Measurements from ENCODE around the gene DDX23. TPM values are rescaled to one million over a fixed set of nuclear protein-coding genes. Genes with fewer than 3 reads are reported as not detected.
A peak's percentile ranks its signal among the peaks of the same experiment; 100 is the strongest.
"Not testable (repeated sequence)": the region's sequence is repeated elsewhere in the genome, so short reads cannot be mapped to it uniquely, and the experiment has no call there.

Gene DDX23
- total RNA-seq, 2 donors from 2014 or later, result 131 to 162 TPM

DNA sequence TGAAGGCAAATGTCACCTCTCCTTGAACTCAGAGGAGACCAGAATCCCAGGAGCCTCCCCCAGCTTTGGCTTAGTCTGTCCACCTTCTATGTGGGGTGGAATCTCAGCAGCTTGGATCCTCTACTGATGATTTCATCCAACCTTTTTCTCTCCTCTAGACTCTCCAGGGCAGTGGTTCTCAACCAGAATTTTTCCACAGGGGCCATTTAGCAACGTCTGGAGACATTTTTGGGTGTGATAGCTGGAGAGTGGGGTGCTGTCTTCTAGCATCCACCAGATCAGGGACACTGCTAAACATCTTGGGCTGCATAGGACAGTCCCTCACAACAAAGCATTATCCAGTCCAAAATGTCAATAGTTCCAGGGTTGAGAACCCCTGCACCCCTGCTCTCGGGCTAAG is 4.4 kb upstream of the DDX23 start:
- Mint-ChIP-seq H3K36me3 (peaks cover under 1% of the 10 kb centered on the region), H3K4me1 (ENCODE audit: low read depth in 2 of 2) (peaks cover 9 to 10% of the 10 kb centered on the region in 2 donors), H3K27ac (no peak overlapping the region), H3K27me3 (peaks cover 0 to 2% of the 10 kb centered on the region in 2 donors), H3K9me3 (no peaks in the 10 kb centered on the region), H3K4me3 (no peak overlapping the region)
- ATAC-seq, result no peak
- no peak for DNase-seq (ENCODE audit: low spot score)

GRCh38 chr12:48854932-48855331 is 3.0 kb upstream of the DDX23 start:
- Mint-ChIP-seq H3K36me3 (peaks cover 15% of the 10 kb centered on the region), H3K4me1 (ENCODE audit: low read depth in 2 of 2) (peaks cover 20 to 24% of the 10 kb centered on the region in 2 donors)
- not testable (repeated sequence) for H3K9me3 Mint-ChIP-seq; H3K27ac Mint-ChIP-seq; ATAC-seq; H3K4me3 Mint-ChIP-seq; H3K27me3 Mint-ChIP-seq; DNase-seq (ENCODE audit: low spot score)

- Mint-ChIP-seq H3K36me3 (peaks cover 19% of the 10 kb centered on the region), H3K4me3 (no peak overlapping the region), H3K27me3 (no peaks in the 10 kb centered on the region), H3K4me1 (ENCODE audit: low read depth in 2 of 2) (peaks cover 23 to 28% of the 10 kb centered on the region in 2 donors), H3K27ac (no peak overlapping the region), H3K9me3 (no peaks in the 10 kb centered on the region)
- DNase-seq (ENCODE audit: low spot score) (no peak), ATAC-seq (no peak)
Observed at GRCh38 chr12:48854488-48854887, 2.5 kb upstream of the DDX23 start.

DNA sequence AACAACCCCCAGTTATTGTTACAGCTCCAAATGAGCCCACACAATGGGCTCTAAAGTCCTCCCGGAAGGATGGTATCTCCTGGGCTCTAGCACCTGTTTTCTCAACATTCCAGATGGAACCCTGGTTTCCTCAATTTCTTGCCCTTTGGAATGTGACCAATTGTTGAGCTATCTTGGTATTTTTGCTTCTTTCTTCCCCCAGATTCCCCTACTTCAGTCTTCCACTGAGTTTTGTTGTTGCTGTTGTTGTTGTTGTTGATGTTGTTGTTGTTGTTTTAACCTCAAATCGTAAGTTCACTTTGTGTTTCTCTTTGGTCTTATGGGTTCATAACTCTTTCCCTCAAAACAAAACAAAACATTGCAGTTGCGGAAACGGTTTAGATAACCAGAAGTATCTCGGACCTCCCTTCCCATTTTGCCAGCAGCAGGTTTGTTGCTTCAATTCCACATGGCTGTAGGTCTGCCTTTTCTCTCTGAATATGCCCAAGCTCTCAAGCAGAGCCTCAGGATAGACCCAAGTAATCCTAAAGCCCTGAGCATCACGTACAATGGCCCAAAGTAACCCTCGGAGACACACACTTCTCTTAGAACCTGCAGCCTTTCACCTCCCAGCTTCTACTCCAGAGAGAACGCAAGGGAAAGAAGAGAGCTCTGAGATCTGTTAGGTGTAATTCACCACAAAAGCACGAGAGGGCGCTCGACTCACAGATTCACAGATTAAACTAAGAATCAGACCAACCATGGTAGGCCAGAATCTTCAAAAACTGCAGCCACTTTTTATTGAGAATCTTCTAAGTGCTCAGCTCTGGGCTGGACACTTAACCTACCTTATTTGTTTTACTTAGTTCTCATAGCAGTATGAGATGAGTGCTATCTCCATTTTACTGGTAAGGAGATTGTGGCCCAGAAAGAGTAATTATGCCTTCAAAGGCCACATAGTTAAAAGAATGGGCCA is 1.0 kb upstream of the DDX23 start:
- Mint-ChIP-seq H3K4me1 (ENCODE audit: low read depth in 2 of 2) (peaks cover 27 to 29% of the 10 kb centered on the region in 2 donors), H3K4me3 (peak overlapping the region; percentile 93), H3K27ac (peak overlapping the region; percentile 87 to 96), H3K36me3 (peaks cover 22% of the 10 kb centered on the region), H3K27me3 (no peaks in the 10 kb centered on the region), H3K9me3 (no peaks in the 10 kb centered on the region)
- ATAC-seq, result peak; percentile 13 to 42
- DNase-seq (ENCODE audit: low spot score), result peak; percentile 84

GRCh38 chr12:48842021-48842420 is 9.9 kb downstream of the DDX23 start:
- not testable (repeated sequence) for H3K4me3 Mint-ChIP-seq; DNase-seq (ENCODE audit: low spot score); H3K9me3 Mint-ChIP-seq; H3K27ac Mint-ChIP-seq; H3K27me3 Mint-ChIP-seq; ATAC-seq
- Mint-ChIP-seq H3K4me1 (ENCODE audit: low read depth in 2 of 2) (peaks cover 5 to 12% of the 10 kb centered on the region in 2 donors), H3K36me3 (peaks cover 31% of the 10 kb centered on the region)

DNA sequence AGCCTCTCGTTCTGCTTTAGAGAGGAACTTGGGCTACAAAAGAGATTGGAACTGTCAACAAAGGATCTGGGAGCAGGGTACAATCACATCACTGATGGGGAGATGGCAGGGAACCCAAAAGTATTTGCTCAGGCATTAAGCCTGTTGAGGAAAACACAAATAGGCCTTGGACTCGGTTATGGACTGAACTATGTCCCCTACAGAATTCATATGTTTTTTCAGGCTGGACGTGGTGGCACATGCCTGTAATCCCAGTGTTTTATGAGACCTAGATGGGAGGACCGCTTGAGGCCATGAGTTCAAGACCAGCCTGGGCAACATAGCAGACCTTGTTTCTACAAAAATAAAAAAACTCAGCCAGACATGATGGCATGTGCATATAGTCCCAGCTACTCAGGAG is 13.9 kb downstream of the DDX23 start:
- no peaks in the 10 kb centered on the region for H3K9me3 Mint-ChIP-seq
- no peak for ATAC-seq
- H3K4me3 Mint-ChIP-seq, result no peak overlapping the region
- H3K4me1 Mint-ChIP-seq (ENCODE audit: low read depth in 2 of 2), result peaks cover 0 to 6% of the 10 kb centered on the region in 2 donors
- no peak for DNase-seq (ENCODE audit: low spot score)
- H3K36me3 Mint-ChIP-seq, result peaks cover 39% of the 10 kb centered on the region
- H3K27me3 Mint-ChIP-seq, result no peaks in the 10 kb centered on the region
- peak overlapping the region in 1 of 2 donors; percentile 27 for H3K27ac Mint-ChIP-seq

GRCh38 chr12:48832321-48833060 is 19.5 kb downstream of the DDX23 start:
- no peak for DNase-seq (ENCODE audit: low spot score)
- H3K36me3 Mint-ChIP-seq, result peaks cover 33% of the 10 kb centered on the region
- no peak overlapping the region for H3K27ac Mint-ChIP-seq
- ATAC-seq, result no peak
- H3K4me3 Mint-ChIP-seq, result no peak overlapping the region
- H3K27me3 Mint-ChIP-seq, result no peaks in the 10 kb centered on the region
- H3K9me3 Mint-ChIP-seq, result no peaks in the 10 kb centered on the region
- H3K4me1 Mint-ChIP-seq (ENCODE audit: low read depth in 2 of 2), result peaks cover 0 to 8% of the 10 kb centered on the region in 2 donors

GRCh38 chr12:48831257-48831656 is 20.7 kb downstream of the DDX23 start:
- Mint-ChIP-seq H3K9me3 (no peaks in the 10 kb centered on the region), H3K4me3 (no peak overlapping the region), H3K27me3 (no peaks in the 10 kb centered on the region), H3K27ac (no peak overlapping the region), H3K4me1 (ENCODE audit: low read depth in 2 of 2) (peaks cover 0 to 8% of the 10 kb centered on the region in 2 donors), H3K36me3 (peaks cover 27% of the 10 kb centered on the region)
- DNase-seq (ENCODE audit: low spot score) (no peak), ATAC-seq (no peak)

DNA sequence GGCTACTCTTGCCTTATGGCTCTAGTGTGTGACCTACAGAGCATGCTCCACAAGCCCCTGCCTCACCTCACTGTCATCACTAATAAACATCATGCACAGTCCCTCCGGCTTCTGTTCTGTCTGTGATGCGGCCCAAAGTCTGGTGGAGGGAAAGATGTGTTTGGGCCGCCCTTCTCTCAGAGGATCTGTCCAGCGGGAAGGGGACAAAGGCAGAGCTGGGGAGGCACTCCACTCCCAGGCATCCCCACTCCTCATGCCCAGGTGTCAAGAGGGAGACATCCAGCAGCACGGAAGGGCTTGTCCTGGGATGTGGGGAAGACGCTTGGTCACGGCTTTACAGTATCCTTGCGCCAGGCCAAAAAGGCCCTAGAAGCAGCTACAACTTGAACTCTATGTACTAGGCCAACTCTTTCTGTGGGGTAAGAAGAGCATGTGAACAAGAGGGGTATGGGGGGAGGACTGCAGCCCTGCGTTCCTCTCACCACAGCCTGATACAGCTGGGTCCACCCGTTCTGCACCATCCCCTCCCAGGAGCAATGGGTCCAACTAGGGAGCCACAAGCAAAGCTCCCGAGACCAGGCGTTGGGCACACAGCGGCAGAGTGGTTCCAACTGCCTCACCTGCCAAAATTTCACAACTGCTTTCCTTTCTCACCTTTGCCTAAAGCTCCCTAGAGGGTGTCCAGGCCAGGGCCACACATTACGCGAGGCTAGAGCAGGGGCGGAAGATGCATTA is 23.0 kb downstream of the DDX23 start:
- peaks cover 18% of the 10 kb centered on the region for H3K36me3 Mint-ChIP-seq
- no peak overlapping the region for H3K27ac Mint-ChIP-seq

DNA sequence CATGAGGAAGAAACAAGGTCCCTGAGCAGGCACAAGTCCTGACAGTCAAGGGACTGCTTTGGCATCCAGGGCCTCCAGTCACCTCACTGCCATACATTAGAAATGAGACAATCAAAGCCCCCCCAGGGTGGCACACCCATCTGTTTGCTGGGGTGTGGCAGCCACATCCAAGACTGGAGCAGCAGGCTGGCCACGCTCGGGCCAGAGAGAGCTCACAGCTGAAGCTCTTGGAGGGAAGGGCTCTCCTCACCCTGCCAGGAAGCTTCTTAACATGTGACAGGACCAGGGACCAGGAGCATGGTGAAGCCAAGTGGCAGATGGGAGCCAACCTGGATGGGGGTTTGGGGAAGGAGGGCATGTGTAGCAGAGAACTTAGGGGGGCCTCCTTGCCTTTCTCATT is 23.7 kb downstream of the DDX23 start:
- Mint-ChIP-seq H3K9me3 (no peaks in the 10 kb centered on the region), H3K27me3 (no peaks in the 10 kb centered on the region), H3K36me3 (peaks cover 15% of the 10 kb centered on the region), H3K4me1 (ENCODE audit: low read depth in 2 of 2) (peaks cover 0 to 10% of the 10 kb centered on the region in 2 donors), H3K27ac (no peak overlapping the region), H3K4me3 (no peak overlapping the region)
- ATAC-seq (no peak), DNase-seq (ENCODE audit: low spot score) (no peak)

More for the DNA sequence above, 23.0 kb downstream of the DDX23 start:
- no peaks in the 10 kb centered on the region for H3K9me3 Mint-ChIP-seq
- H3K27me3 Mint-ChIP-seq, result no peaks in the 10 kb centered on the region
- H3K4me3 Mint-ChIP-seq, result no peak overlapping the region
- peaks cover 0 to 10% of the 10 kb centered on the region in 2 donors for H3K4me1 Mint-ChIP-seq (ENCODE audit: low read depth in 2 of 2)
- DNase-seq (ENCODE audit: low spot score), result no peak
- no peak for ATAC-seq

- peaks cover 12% of the 10 kb centered on the region for H3K36me3 Mint-ChIP-seq
- ATAC-seq (no peak), DNase-seq (ENCODE audit: low spot score) (no peak)
- no peaks in the 10 kb centered on the region for H3K27me3 Mint-ChIP-seq
- no peaks in the 10 kb centered on the region for H3K9me3 Mint-ChIP-seq
- peaks cover 0 to 10% of the 10 kb centered on the region in 2 donors for H3K4me1 Mint-ChIP-seq (ENCODE audit: low read depth in 2 of 2)
- H3K27ac Mint-ChIP-seq, result no peak overlapping the region
- H3K4me3 Mint-ChIP-seq, result no peak overlapping the region
Observed at GRCh38 chr12:48827513-48828096, 24.4 kb downstream of the DDX23 start.

GRCh38 chr12:48827026-48827425 is 24.9 kb downstream of the DDX23 start:
- Mint-ChIP-seq H3K9me3 (no peaks in the 10 kb centered on the region), H3K27me3 (no peaks in the 10 kb centered on the region), H3K36me3 (peaks cover 8% of the 10 kb centered on the region), H3K4me1 (ENCODE audit: low read depth in 2 of 2) (peaks cover 0 to 10% of the 10 kb centered on the region in 2 donors), H3K4me3 (no peak overlapping the region), H3K27ac (no peak overlapping the region)
- DNase-seq (ENCODE audit: low spot score) (no peak), ATAC-seq (no peak)

- Mint-ChIP-seq H3K9me3 (no peaks in the 10 kb centered on the region), H3K27me3 (no peaks in the 10 kb centered on the region), H3K4me1 (ENCODE audit: low read depth in 2 of 2) (peaks cover 0 to 9% of the 10 kb centered on the region in 2 donors), H3K4me3 (no peak overlapping the region), H3K27ac (no peak overlapping the region), H3K36me3 (peaks cover 5% of the 10 kb centered on the region)
- no peak for ATAC-seq
- no peak for DNase-seq (ENCODE audit: low spot score)
Observed at GRCh38 chr12:48826209-48826855, 25.6 kb downstream of the DDX23 start.
